HG02623 (cell line): ENCODE results near the gene PARD3.
"Not testable (repeated sequence)": the region's sequence is repeated elsewhere in the genome, so short reads cannot be mapped to it uniquely, and the experiment has no call there.

Experiments used
- ATAC-seq: cut with Tn5 transposase; IDR thresholded peaks from one replicate; pipeline ENCODE4 v1.9.1; 2021; ENCODE audit warnings: moderate library complexity; ENCODE audit not compliant: unreplicated experiment

The PARD3 gene

DNA sequence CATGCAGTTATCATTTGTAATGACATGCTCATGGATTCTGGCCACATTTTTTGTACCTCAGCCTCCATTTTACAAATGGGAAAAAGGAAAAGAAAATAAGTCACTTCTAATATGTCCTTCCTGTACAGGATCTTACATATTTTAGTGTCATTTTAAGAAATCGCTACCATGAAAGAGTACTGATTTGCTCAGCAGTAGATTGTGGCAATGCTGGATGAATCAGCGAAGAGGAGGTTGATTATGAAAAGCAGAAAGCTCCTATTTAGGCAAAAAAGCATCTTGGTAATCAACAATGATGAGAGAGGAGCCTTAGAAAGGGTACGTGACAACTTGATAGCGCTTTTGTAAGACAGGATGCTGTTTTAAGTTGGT is 522.9 kb downstream of the PARD3 start:
- no peak for ATAC-seq

DNA sequence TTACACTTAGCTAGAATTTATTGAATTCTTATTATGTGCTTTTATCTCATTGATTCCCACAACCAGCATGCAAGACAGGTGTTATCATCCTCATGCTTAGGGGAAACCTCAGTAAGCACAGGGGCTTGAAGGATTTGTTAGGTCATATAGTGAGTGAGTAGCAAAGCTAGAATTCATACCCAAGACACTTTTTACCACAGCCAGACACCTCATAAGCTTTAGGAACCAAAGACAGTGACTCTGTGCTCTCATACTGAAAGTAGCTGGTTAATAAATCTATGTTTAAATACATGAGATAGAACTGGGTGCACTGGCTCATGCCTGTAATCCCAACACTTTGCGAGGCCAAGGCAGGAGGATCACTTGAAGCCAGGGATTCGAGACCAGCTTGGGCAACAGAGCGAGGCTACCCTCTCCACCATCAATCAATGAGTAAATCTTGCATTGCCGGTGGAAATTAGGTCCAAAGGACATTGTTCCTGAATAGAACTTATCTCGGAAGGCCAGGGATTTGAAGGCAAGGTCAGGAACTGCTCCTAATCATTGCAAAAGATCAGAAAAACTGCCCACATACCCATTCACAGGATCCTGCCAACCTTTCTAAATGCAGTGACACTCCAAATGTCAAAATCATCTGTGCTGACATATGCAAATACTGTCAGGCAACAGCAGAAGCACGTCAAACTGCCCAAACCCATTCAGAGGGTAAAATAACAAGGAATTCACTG is 523.5 kb downstream of the PARD3 start:
- ATAC-seq, result peak; percentile 75

DNA sequence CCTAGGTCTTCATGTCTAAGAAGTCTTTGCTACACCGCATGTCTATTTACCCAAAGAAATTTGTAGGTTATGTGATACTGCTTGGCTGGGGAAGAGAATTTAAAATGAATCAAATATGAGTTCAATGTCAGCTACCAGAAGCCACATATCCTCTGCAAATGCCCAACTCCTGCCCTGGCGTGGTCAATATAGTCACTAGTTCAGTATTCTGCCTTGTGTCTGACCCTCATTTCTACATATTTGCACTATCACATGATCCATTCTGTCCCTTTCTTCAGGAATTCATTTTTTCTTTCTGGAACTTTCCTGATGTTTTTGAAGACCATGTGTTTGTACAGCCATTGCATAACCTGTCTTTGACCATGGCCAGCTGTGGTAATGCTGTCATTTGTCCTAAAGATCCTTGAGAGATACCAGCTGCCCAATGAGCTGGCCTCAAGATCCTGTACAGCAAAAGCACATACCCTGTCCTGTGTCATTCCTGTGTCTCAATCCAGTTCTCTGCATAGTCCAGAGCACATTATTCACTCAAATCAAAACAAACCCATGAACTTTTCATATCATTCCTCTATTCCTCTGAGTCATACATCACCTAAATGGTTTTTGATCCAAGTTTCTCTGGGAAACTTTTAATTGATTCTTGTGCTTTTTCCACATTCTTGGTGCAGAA is 524.5 kb downstream of the PARD3 start:
- ATAC-seq, result no peak

DNA sequence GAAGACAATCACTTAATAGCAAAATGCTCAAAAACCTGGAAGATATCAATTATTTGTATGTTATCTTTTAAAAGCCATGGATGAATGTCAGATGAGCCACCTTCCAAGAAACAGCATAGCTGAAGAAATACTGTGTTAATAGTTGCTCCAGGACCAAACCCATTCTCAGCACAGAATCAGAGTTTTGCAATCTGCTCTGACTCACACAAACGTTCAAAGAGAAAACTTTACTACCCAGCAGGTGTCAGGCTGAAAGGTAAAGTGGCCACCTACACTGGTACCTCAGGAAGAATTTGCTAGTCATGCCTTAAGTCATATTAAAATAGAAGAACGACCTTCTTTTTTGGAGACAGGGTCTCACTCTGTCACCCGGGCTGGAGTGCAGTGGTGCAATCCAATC is 526.5 kb downstream of the PARD3 start:
- no peak for ATAC-seq

DNA sequence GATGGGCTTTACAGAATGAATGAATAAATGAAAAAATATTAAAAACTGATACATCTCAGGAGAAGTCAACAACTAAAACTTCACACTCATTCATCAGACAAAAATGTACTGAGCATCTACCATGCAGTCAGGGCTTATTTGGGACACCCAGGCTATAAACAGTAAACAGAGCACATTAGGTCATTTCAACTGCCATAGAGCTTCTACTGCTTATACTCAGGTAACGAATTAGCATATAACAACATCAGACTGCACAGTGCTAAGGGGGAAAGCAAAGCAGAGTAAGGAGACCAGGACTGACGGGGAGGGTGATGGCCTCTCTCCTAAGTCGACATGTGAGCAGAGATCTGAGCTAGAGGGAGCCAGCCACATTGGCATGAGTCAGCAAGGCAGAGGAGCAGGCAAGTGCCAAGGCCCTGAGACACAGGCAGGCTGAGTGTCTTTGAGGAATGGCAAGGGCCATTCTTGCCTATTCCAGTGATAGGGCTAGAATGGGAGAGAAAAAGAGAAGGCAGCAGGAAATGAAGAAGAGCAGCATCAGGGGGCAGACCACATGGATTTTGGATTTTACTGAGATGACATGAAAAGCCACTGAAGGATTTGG is 528.9 kb downstream of the PARD3 start:
- no peak for ATAC-seq

DNA sequence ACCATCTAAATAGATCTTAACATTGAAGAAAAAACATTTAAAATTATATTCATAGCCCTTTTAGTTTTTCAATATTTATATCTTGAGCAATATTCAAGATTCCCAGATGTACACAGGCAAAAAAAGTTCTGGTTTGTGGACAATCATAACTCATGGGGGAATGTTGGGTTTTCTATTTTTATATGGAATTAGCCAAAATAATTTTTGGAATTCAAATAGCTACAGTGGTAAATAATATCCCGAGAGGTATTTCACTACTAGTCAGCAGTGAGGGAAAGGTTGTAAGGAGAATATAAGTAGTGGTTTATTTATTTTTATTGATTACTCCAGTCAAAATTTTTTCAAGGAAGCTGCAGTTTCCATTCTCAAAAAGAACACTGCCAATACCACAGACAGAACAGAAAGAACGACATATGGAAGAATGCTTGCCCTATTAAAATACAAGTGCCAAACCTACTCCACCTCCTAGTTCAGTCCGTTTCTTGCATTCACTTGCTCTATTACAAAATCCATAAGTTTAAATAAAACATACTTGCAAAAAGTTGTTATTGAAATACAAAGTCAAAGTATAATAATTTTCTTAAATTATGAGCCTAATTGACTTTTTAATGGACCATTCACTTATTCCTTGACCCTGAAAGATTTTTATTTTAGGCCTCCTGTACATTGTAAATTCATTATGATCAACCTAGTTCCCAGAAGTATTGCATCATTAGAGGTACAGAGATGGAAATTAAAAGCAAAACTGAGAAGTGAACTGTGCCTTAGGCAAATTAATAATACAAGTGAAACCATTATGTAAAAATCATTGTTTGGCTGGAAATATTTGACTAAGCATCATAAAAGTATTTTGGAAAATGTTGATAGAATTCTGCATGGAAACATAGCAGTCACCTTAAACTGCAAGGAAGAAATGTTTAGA is 533.2 kb downstream of the PARD3 start:
- no peak for ATAC-seq

DNA sequence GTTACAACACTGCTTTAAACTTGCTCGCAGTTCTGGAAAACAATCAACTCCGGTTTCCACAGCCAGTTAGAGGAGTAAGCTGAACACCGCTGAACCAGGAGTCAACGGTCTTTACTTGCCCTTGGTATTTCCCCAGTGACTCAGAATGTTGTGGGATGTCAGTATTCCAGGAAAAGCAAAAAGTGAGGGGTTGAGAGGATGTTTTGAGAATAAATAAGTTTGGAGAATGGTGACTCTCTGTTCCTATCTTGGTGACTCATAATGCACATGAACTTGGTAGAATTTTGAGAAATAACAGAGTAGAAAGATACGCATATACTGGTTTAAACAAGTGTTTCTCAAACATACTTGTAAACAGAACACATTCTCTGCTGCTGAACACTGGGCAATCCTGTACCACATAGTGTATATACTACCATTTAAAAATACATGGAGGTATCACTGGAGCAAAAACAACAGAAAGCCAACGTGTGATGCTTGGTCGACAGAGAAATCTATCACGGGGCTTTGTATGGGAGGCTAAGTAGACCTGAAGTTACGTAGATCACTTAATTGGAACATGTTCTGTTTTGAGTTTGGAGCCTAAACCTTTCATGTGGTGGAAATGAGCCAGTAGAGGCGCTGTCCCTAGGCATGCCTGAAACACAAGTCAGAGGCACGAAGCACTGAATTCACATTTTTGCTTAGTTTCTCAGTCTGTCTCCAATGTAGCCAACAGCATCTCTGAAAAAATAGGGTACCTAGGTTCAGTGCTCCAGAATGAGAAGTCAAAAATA is 534.3 kb downstream of the PARD3 start:
- ATAC-seq, result no peak

DNA sequence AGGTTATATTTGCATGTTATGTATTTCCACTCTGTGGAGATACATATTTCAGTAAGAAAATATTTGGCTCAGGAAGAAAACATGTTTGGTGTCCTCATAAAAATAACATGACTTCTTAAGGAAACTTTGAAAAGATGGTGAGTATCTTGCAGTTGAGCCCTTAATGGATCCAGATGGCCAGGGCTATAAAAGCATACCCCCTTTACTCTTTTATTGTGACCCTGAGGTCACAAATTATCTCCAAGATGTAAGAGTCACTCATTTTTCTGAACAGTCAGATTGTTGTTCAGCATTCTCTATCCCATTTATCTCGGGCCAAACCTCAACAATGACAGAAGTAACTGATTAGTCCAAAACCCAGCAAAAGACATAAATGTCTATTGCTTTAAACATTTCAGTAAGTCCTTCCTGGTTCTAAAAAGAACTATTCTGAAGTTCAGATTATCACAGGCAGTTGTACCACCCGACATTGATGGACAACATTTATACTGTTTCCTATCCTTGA is 539.4 kb downstream of the PARD3 start:
- no peak for ATAC-seq

DNA sequence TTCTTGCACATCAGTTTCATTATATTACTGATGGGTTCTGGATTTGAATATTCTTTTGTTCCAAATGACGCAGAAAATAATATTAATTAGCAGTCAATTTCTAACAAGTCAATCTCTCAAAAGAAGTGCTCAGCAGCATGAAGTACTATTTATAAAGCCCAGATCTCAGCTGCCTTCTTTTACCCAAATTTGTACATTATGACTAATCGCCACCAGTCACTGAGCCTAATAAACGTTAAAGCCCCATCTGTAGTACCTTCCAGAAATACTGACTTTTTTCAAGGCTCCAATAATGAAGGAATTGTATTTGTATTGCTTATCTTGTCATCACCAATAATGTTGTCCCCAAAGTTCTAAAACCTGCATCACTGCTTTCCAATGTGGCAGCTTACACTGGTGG is 540.2 kb downstream of the PARD3 start:
- no peak for ATAC-seq

DNA sequence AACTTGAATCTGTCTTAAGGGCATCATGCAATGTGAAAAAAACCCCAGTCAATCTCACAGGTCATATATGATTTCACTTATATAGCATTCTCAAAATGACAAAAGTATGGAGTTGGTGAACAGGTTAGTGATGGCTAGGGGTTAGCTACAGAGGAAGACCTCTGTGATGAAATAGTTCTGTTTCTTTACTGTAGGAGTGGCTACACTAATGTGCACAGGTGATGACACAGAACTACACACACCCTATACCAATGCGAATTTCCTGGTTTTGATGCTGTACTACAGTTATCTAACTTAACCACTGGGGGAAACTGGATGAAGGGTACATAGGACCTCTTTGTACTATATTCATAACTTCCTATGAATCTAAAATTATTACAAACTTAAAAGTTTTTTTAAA is 541.8 kb downstream of the PARD3 start:
- ATAC-seq, result no peak

DNA sequence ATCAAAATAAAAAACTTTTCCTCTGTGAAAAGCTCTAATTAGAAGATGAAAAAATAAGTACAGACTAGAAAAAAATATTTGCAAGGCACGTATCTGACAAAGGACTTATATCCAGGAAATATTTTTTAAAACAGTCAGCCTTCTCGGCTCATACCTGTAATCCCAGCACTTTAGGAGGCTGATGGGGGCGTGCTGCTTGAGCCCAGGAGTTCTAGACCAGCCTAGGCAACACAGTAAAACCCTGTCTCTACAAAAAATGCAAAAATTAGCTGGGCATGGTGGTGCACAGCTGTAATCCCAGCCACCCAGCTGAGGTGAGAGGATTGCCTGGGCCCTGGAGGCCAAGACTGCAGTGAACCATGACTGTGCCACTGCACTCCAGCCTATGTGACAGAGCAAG is 542.8 kb downstream of the PARD3 start:
- no peak for ATAC-seq

DNA sequence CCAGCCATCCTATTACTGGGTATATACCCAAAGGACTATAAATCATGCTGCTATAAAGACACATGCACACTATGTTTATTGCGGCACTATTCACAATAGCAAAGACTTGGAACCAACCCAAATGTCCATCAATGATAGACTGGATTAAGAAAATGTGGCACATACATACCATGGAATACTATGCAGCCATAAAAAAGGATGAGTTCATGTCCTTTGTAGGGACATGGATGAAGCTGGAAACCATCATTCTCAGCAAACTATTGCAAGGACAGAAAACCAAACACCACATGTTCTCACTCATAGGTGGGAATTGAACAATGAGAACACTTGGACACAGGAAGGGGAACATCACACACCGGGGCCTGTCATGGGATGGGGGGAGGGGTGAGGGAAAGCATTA is 546.7 kb downstream of the PARD3 start:
- ATAC-seq, result not testable (repeated sequence)

DNA sequence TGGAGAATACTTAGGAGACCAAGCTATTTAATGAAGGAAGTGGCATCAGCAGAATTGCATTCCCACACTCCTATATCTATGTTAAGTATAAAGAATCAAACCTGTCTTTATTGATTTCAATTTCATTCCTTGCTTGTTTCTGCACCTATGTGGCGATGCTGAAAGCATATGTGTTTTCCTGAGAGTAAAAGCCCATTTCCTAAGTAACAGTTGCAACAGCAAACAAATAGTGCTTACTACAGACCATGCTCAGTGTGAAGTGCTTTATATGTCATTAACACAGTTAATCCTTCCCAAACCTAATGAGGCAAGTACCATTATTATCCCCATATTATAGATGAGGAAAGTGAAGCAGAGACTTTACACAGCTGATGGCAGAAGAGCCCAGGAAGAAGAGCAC is 552.1 kb downstream of the PARD3 start:
- ATAC-seq, result no peak

DNA sequence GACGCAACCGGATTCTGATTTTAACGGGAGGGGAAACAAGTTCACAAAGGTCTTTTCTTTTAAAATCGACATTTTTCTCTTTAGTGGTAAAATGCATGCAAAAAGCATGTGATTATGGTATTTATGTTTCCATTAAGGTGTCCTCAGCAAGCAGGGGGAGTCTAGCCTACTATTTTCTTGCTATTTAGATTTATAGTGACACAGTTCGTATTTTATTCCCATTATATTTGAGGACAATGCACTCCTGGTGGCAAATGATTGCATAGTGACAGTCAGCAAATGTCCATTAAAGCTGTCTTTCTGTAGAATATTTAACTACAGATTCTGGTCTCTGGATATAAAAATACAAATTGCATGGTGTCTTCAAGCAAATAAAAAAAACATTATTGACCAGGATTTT is 554.2 kb downstream of the PARD3 start:
- ATAC-seq, result no peak

DNA sequence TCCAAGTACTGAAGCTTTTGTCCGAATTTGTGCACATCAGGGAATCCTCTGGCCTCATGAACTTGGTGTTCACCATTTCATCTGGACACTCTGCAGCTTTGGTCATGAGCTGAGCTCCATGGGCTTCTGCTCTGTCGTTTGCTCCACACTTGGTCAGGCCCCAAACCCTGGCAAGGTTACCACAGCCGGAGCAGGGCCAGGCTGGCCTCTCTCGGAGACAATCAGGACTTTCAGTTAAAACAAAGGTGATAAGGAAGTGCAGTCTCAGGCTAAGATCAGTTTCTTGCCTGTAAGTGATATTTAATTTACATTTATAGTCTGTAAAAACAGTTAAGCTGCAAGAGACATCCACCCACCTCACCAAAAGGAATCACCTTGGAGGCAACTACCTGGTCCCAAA is 558.9 kb downstream of the PARD3 start:
- ATAC-seq, result no peak

DNA sequence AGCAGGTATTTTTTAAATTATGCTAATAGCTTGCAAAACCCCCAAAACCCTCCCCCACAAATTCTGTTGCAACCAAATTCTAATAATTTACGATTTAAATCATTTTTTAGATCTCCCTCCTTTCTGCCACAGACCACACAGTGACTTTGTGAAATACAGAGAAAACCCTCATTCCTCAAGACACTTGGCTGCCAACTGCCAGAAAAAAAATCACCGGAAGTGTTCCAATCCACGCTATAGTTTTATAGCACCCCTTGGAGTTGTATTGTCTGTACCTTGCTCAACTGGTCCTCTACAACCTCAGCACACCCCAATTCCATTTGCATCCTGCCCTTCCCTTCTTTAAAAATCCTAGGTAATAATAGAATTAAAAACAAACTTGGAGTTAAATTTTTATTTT is 560.1 kb downstream of the PARD3 start:
- ATAC-seq, result no peak

DNA sequence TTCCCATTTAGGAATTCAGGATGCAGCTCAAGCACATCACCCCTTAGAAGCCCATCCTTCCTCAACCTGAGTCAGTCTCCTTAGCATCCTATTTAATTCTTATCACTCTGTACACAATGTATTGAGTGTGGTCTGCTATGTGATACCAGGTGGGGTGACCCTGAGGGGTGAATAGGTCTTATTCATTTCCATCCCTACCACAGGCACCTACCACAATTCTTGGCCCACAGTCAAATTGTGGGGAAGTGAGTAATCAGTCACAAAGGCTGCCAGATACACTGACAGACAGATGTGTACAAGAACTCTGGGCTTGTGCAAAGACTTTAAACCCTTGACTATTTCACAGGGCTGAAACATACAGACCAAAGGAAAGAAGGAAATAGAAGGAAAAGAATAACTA is 560.5 kb downstream of the PARD3 start:
- peak; percentile 66 for ATAC-seq

DNA sequence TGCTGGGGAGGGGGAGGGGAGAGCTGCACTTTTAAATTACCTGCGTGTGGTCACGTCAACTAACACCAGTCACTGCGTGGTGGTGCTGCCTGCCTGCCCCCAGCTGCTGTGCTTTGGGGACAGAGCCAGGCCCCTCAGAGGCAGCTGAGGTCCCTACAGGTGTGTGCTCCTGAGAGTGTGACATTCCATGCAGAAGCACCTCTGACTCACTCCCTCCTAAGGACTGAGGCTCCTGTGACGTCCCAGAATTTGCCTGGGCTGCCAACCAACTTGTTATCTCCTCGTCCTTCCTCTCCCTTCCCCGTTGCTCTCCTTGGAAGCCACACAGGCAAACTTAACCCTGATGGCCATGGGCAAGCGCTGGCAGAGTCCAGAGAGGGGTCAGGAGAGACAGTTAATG is 563.0 kb downstream of the PARD3 start:
- no peak for ATAC-seq

DNA sequence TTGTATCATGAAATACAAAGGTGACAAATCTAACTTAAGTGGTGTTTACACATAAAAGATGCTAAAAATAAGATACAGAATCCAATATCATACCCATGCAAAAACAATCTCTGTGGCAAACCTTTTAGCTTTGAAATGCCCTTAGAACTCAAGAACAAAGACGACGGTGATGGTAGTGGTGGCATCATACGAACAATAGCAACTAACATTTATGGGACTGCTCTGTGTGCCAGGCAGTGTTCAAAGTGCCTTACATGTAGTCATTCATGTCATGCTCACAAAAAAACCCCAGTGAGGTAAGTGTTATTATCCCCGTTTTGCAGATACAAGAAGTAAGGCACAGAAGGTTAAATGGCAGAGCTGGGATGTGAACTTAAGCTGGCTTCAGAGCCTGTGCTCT is 563.9 kb downstream of the PARD3 start:
- no peak for ATAC-seq

DNA sequence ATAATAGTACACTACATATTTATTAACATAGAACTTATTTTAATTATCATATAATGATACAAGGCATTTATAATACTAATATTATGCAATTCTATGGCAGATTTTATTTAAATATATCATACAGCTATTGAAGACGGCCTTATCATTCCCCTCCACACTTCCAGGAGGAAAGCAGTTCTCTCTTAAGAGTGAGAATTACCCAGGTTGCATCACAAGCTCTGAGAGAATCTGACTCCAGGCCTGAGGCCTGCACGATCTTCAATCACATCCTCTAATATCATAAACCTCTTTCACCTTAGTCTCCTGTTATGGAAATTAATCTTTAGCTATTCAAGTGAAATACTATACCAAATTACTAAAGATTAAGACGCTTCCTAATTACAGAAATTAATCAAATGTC is 564.4 kb downstream of the PARD3 start:
- ATAC-seq, result no peak
